ENCODE data around the gene PTPN1. TPM values are rescaled to one million over a fixed set of nuclear protein-coding genes. Genes with fewer than 3 reads are reported as not detected.

PTPN1 gene
- total and polyA plus RNA-seq, 10 of the 15 experiments (the other 5 are each of a cell fraction or from before 2014, with no cell fraction given): 15.9 to 74.7 (median 43.9) TPM

- TF ChIP-seq USF1 (IDR thresholded peaks at IDR 0.05; ENCODE audit: borderline replicate concordance, extremely low read length, insufficient read depth, low read depth, low read length): no peak
- TF ChIP-seq, protein P1, sequence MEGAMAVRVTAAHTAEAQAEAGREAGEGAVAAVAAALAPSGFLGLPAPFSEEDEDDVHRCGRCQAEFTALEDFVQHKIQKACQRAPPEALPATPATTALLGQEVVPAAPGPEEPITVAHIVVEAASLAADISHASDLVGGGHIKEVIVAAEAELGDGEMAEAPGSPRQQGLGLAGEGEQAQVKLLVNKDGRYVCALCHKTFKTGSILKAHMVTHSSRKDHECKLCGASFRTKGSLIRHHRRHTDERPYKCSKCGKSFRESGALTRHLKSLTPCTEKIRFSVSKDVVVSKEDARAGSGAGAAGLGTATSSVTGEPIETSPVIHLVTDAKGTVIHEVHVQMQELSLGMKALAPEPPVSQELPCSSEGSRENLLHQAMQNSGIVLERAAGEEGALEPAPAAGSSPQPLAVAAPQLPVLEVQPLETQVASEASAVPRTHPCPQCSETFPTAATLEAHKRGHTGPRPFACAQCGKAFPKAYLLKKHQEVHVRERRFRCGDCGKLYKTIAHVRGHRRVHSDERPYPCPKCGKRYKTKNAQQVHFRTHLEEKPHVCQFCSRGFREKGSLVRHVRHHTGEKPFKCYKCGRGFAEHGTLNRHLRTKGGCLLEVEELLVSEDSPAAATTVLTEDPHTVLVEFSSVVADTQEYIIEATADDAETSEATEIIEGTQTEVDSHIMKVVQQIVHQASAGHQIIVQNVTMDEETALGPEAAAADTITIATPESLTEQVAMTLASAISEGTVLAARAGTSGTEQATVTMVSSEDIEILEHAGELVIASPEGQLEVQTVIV (IDR thresholded peaks at IDR 0.05; ENCODE audit: borderline replicate concordance, partially characterized antibody): no peak
- no peak for TF ChIP-seq ZNF24 (IDR thresholded peaks at IDR 0.05)
- TF ChIP-seq, protein P2, sequence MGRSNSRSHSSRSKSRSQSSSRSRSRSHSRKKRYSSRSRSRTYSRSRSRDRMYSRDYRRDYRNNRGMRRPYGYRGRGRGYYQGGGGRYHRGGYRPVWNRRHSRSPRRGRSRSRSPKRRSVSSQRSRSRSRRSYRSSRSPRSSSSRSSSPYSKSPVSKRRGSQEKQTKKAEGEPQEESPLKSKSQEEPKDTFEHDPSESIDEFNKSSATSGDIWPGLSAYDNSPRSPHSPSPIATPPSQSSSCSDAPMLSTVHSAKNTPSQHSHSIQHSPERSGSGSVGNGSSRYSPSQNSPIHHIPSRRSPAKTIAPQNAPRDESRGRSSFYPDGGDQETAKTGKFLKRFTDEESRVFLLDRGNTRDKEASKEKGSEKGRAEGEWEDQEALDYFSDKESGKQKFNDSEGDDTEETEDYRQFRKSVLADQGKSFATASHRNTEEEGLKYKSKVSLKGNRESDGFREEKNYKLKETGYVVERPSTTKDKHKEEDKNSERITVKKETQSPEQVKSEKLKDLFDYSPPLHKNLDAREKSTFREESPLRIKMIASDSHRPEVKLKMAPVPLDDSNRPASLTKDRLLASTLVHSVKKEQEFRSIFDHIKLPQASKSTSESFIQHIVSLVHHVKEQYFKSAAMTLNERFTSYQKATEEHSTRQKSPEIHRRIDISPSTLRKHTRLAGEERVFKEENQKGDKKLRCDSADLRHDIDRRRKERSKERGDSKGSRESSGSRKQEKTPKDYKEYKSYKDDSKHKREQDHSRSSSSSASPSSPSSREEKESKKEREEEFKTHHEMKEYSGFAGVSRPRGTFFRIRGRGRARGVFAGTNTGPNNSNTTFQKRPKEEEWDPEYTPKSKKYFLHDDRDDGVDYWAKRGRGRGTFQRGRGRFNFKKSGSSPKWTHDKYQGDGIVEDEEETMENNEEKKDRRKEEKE (IDR thresholded peaks at IDR 0.05): no peak
- TF ChIP-seq SUZ12 (IDR thresholded peaks at IDR 0.05; ENCODE audit: unreplicated experiment): no peak
- TF ChIP-seq, protein P3, sequence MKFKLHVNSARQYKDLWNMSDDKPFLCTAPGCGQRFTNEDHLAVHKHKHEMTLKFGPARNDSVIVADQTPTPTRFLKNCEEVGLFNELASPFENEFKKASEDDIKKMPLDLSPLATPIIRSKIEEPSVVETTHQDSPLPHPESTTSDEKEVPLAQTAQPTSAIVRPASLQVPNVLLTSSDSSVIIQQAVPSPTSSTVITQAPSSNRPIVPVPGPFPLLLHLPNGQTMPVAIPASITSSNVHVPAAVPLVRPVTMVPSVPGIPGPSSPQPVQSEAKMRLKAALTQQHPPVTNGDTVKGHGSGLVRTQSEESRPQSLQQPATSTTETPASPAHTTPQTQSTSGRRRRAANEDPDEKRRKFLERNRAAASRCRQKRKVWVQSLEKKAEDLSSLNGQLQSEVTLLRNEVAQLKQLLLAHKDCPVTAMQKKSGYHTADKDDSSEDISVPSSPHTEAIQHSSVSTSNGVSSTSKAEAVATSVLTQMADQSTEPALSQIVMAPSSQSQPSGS (IDR thresholded peaks at IDR 0.05; ENCODE audit: low read length): peak; percentile 71
- TF ChIP-seq ZZZ3 (IDR thresholded peaks at IDR 0.05; ENCODE audit: control insufficient read depth, insufficient read length, low read depth): no peak
- TF ChIP-seq BRCA1 (IDR thresholded peaks at IDR 0.05; ENCODE audit: low read depth, low read length): no peak
- no peak for TF ChIP-seq ZNF207 (IDR thresholded peaks at IDR 0.05; ENCODE audit: borderline replicate concordance)
- TF ChIP-seq EZH2 (IDR thresholded peaks at IDR 0.05; ENCODE audit: borderline replicate concordance, control insufficient read depth, low read depth, low read length): no peak
- TF ChIP-seq TCF3 (IDR thresholded peaks at IDR 0.05; ENCODE audit: borderline replicate concordance, insufficient read depth, low read depth, low read length): 0 out of 2 replicates have a peak, but pooled peaks have one; percentile 12
- TF ChIP-seq, protein P4, sequence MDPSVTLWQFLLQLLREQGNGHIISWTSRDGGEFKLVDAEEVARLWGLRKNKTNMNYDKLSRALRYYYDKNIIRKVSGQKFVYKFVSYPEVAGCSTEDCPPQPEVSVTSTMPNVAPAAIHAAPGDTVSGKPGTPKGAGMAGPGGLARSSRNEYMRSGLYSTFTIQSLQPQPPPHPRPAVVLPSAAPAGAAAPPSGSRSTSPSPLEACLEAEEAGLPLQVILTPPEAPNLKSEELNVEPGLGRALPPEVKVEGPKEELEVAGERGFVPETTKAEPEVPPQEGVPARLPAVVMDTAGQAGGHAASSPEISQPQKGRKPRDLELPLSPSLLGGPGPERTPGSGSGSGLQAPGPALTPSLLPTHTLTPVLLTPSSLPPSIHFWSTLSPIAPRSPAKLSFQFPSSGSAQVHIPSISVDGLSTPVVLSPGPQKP (IDR thresholded peaks at IDR 0.05; ENCODE audit: low read depth, low read length): no peak
- no peak; the same call in 1 of the 2 replicates for TF ChIP-seq GATAD2B (conservative IDR thresholded peaks at IDR 0.05; ENCODE audit: low read depth)
- TF ChIP-seq ZBTB40 (IDR thresholded peaks at IDR 0.05; ENCODE audit: borderline replicate concordance): no peak
Observed at GRCh38 chr20:50516180-50516934, 6.2 kb downstream of the PTPN1 start (continued).

Measured in GM12878 (cell line).